D341Med (cell line): ENCODE measurements around the gene NDE1.

ENCODE experiments used
- DNase-seq: peaks from one replicate; pipeline ENCODE4 v3.0.0; 2012; ENCODE audit warnings: low spot score

Gene NDE1

GRCh38 chr16:15770107-15770506 is 120.1 kb downstream of the NDE1 start:
- no peak for DNase-seq

GRCh38 chr16:15770512-15770911 is 120.5 kb downstream of the NDE1 start:
- no peak for DNase-seq

- DNase-seq: no peak
These were observed 121.6 kb downstream of the NDE1 start for GRCh38 chr16:15771694-15772093.

- DNase-seq: no peak
These were observed 122.7 kb downstream of the NDE1 start for GRCh38 chr16:15772579-15773293.

- no peak for DNase-seq
These were observed 123.9 kb downstream of the NDE1 start for GRCh38 chr16:15773968-15774367.

GRCh38 chr16:15775209-15775608 is 125.2 kb downstream of the NDE1 start:
- no peak for DNase-seq

- no peak for DNase-seq
These were observed 125.7 kb downstream of the NDE1 start for GRCh38 chr16:15775663-15776304.
